ENCODE measurements around the gene RERE. TPM values are rescaled to one million over a fixed set of nuclear protein-coding genes. Genes with fewer than 3 reads are reported as not detected.

The RERE gene
- total RNA-seq, 4 donors from 2014 or later = 51.2 to 1,226 (median 253) TPM

- H3K4me3 ChIP-seq = no peak overlapping the region
- H3K27ac ChIP-seq = no peak overlapping the region
- no peaks in the 10 kb centered on the region for H3K9me3 ChIP-seq
- intact Hi-C loops (cut with DNase I; ENCODE audit: low total_unique reads) = no loop called here
- H3K36me3 ChIP-seq = no peaks in the 10 kb centered on the region
- H3K27me3 ChIP-seq = no peaks in the 10 kb centered on the region
- no peaks in the 10 kb centered on the region for H3K4me1 ChIP-seq
- DNase-seq = no peak
- TF ChIP-seq POLR2A (IDR thresholded peaks at IDR 0.05) = no peak
- no peak for TF ChIP-seq CTCF (IDR thresholded peaks at IDR 0.05)
These were observed 231.0 kb downstream of the RERE start for GRCh38 chr1:8586438-8586837.

- Histone ChIP-seq H3K4me1 (no peaks in the 10 kb centered on the region), H3K27ac (no peak overlapping the region), H3K4me3 (no peak overlapping the region), H3K36me3 (no peaks in the 10 kb centered on the region), H3K27me3 (no peaks in the 10 kb centered on the region), H3K9me3 (no peaks in the 10 kb centered on the region)
- TF ChIP-seq POLR2A (IDR thresholded peaks at IDR 0.05) = no peak
- TF ChIP-seq CTCF (IDR thresholded peaks at IDR 0.05) = no peak
- DNase-seq = no peak
- intact Hi-C loops (cut with DNase I; ENCODE audit: low total_unique reads) = no loop called here
These were observed 233.1 kb downstream of the RERE start for GRCh38 chr1:8584316-8584715.

- Histone ChIP-seq H3K27me3 (no peaks in the 10 kb centered on the region), H3K4me1 (no peaks in the 10 kb centered on the region), H3K4me3 (no peak overlapping the region), H3K9me3 (no peaks in the 10 kb centered on the region), H3K27ac (no peak overlapping the region), H3K36me3 (no peaks in the 10 kb centered on the region)
- no peak for DNase-seq
- TF ChIP-seq POLR2A (IDR thresholded peaks at IDR 0.05) (no peak), CTCF (IDR thresholded peaks at IDR 0.05) (no peak)
- intact Hi-C loops (cut with DNase I; ENCODE audit: low total_unique reads) = no loop called here
These were observed 234.4 kb downstream of the RERE start for GRCh38 chr1:8583031-8583430.

GRCh38 chr1:8580566-8580965 lies 236.9 kb downstream of the RERE start:
- no peak overlapping the region for H3K4me3 ChIP-seq
- no peaks in the 10 kb centered on the region for H3K9me3 ChIP-seq
- H3K27me3 ChIP-seq = no peaks in the 10 kb centered on the region
- H3K36me3 ChIP-seq = no peaks in the 10 kb centered on the region
- H3K4me1 ChIP-seq = no peaks in the 10 kb centered on the region
- H3K27ac ChIP-seq = no peak overlapping the region
- no peak for DNase-seq
- intact Hi-C loops (cut with DNase I; ENCODE audit: low total_unique reads) = no loop called here
- TF ChIP-seq CTCF (IDR thresholded peaks at IDR 0.05) (no peak), POLR2A (IDR thresholded peaks at IDR 0.05) (no peak)

- TF ChIP-seq POLR2A (IDR thresholded peaks at IDR 0.05) (no peak), CTCF (IDR thresholded peaks at IDR 0.05) (no peak)
These were observed 238.5 kb downstream of the RERE start for GRCh38 chr1:8578936-8579335.

More at GRCh38 chr1:8578936-8579335, 238.5 kb downstream of the RERE start:
- Histone ChIP-seq H3K4me3 (no peak overlapping the region), H3K36me3 (no peaks in the 10 kb centered on the region), H3K27ac (no peak overlapping the region), H3K9me3 (no peaks in the 10 kb centered on the region), H3K4me1 (no peaks in the 10 kb centered on the region), H3K27me3 (no peaks in the 10 kb centered on the region)
- intact Hi-C loops (cut with DNase I; ENCODE audit: low total_unique reads) = no loop called here
- no peak for DNase-seq

Measured in uterus (tissue), 4 donors.